ENCODE results near the gene ZDHHC7. TPM values are rescaled to one million over a fixed set of nuclear protein-coding genes. Genes with fewer than 3 reads are reported as not detected.

Gene ZDHHC7
- total RNA-seq, 1 donor from 2014 or later: 43.6 TPM

DNA sequence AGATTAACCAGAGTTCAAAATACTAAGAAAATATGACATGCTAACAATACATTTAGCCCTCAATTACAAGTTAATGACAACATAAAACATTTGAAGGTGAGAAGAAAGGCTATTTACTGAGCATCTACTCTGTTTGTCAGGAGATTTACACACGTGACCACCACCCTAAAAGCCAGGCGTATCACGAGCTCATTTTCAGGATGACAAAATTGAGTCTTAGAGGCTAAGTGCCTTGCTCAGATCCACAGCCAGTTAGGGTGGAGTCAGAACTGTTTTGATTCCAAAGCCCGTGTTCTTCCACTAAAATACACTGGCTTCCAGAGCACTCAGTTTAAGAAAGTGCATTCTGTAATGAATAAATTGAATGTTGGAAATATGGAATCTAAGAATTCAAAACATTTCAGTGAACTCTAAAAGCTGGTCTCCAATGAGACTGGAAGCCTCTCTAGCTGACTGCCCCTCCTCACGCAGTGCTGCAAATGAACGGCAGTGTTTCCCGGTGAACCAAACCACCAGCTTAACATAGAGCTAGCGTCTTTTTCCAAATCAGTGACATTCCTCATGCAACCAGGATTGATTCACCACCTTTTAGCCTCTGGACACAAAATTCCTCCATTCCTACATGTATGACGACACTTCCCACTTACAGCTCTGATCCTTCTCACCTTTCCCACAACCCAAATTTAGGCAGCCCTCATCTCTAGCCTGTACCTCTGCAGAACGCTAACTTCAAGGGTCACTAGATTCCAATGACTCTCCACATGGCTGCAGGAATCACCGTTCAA is 5.9 kb downstream of the ZDHHC7 start:
- DNase-seq: no peak
- TF ChIP-seq, protein P1, sequence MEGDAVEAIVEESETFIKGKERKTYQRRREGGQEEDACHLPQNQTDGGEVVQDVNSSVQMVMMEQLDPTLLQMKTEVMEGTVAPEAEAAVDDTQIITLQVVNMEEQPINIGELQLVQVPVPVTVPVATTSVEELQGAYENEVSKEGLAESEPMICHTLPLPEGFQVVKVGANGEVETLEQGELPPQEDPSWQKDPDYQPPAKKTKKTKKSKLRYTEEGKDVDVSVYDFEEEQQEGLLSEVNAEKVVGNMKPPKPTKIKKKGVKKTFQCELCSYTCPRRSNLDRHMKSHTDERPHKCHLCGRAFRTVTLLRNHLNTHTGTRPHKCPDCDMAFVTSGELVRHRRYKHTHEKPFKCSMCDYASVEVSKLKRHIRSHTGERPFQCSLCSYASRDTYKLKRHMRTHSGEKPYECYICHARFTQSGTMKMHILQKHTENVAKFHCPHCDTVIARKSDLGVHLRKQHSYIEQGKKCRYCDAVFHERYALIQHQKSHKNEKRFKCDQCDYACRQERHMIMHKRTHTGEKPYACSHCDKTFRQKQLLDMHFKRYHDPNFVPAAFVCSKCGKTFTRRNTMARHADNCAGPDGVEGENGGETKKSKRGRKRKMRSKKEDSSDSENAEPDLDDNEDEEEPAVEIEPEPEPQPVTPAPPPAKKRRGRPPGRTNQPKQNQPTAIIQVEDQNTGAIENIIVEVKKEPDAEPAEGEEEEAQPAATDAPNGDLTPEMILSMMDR (IDR thresholded peaks at IDR 0.05; ENCODE audit: partially characterized antibody, unreplicated experiment): no peak
- H3K9me3 Mint-ChIP-seq (ENCODE audit: unreplicated experiment): peaks cover 4% of the 10 kb centered on the region
- H3K27ac Mint-ChIP-seq (ENCODE audit: unreplicated experiment): no peak overlapping the region
- no peaks in the 10 kb centered on the region for H3K36me3 Mint-ChIP-seq (ENCODE audit: unreplicated experiment)
- H3K27me3 Mint-ChIP-seq (ENCODE audit: unreplicated experiment): peaks cover 3% of the 10 kb centered on the region
- peaks cover 35% of the 10 kb centered on the region for H3K4me1 Mint-ChIP-seq (ENCODE audit: low read depth, unreplicated experiment)
- H3K4me3 Mint-ChIP-seq (ENCODE audit: unreplicated experiment): no peak overlapping the region

DNA sequence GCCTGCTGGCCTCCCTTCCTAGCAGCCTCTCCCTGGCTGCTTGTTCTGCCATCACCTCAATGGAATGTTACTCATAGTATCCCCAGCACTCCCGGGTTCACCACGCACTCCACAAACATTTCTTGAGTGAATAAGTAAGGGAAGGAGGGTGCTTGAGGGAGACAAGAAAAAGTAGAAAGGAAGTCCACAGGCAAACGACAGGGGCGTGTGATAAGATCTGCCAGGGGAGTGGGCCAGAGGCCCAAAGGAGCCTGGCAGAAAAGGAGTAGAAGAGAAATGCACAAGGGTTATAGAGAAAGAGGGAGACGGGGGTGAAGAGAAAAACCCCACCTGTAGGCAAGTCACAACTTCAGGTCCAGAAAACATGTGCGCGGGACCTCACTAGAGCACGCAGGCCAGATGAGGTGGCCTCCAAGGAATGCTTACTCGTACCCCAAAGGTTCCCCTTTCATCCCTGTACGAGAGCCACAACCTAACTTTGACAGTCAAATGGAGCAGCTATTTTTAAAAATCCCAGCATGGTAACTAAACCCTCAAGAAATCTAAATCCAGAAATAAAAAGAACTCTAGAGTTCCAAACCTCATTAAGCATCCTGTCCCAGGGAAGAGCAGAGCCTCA is 6.6 kb downstream of the ZDHHC7 start:
- DNase-seq: no peak
- Mint-ChIP-seq H3K27me3 (ENCODE audit: unreplicated experiment) (peaks cover 3% of the 10 kb centered on the region), H3K27ac (ENCODE audit: unreplicated experiment) (no peak overlapping the region), H3K9me3 (ENCODE audit: unreplicated experiment) (no peaks in the 10 kb centered on the region), H3K4me3 (ENCODE audit: unreplicated experiment) (peak overlapping the region; percentile 27), H3K36me3 (ENCODE audit: unreplicated experiment) (no peaks in the 10 kb centered on the region), H3K4me1 (ENCODE audit: low read depth, unreplicated experiment) (peaks cover 31% of the 10 kb centered on the region)
- TF ChIP-seq, protein P1 (IDR thresholded peaks at IDR 0.05; ENCODE audit: partially characterized antibody, unreplicated experiment): no peak

DNA sequence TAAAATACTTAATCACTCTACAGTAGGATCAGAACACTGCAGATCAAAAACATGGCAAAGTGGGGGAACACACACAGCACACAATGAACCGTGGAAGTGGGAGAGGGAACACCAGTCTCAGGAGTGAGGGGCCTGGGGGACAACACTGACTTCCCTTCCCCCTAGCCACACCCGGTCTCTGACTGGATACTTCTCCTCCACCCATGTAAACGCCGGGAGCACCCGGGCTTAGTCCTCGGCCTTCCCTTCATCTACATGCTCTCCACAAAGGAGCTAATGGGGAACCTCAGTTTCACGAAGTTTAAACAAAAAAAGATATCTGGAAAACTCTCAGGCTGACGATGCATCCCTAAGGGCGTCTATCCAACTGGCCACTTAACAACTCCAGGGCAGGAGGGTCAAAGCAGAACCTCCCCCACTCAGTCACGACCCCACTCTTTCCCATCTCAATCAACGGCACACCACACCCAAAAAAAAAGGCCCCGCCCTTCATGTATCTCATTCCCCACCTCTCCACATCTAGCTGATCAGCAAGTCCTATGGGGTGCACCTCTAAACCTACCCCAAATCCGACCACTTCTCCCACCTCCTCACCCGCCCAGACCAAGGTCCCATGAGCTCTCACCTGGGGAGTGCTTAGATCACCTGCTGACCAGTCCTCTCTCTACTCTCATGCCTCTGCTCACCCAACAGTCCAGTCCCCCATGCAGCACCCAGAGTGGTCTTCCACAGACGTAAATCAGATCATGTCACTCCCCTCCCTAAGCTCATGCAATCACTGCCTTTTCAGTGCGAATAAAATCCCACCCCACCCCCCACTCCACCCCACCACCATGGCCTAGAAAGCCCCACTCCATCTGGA is 7.4 kb downstream of the ZDHHC7 start:
- H3K4me3 Mint-ChIP-seq (ENCODE audit: unreplicated experiment): no peak overlapping the region
- peaks cover 3% of the 10 kb centered on the region for H3K27me3 Mint-ChIP-seq (ENCODE audit: unreplicated experiment)
- no peak for DNase-seq
- TF ChIP-seq, protein P1 (IDR thresholded peaks at IDR 0.05; ENCODE audit: partially characterized antibody, unreplicated experiment): no peak
- peaks cover 31% of the 10 kb centered on the region for H3K4me1 Mint-ChIP-seq (ENCODE audit: low read depth, unreplicated experiment)
- no peaks in the 10 kb centered on the region for H3K9me3 Mint-ChIP-seq (ENCODE audit: unreplicated experiment)
- H3K27ac Mint-ChIP-seq (ENCODE audit: unreplicated experiment): peak overlapping the region; percentile 15
- no peaks in the 10 kb centered on the region for H3K36me3 Mint-ChIP-seq (ENCODE audit: unreplicated experiment)

DNA sequence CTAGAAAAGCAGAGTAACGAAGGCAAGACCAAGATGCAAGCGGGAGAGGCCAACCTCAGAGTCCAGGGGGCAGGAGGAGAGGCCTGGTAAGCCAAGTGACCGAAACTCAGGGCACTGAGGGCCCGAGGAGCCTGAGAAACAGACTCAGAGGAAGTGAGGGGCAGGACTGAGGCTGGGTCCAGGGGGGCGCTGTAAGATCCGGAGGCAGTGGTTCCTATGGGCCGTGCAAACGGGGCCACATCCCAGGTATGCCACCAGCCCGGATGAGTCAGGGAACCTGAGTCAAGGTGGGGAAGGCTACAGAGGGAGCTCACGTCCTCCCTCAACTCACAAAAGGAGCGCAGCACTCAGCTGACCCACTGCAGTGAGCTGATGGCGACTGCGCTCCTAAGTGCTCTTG is 8.3 kb downstream of the ZDHHC7 start:
- no peaks in the 10 kb centered on the region for H3K9me3 Mint-ChIP-seq (ENCODE audit: unreplicated experiment)
- peaks cover 5% of the 10 kb centered on the region for H3K27me3 Mint-ChIP-seq (ENCODE audit: unreplicated experiment)
- TF ChIP-seq, protein P1 (IDR thresholded peaks at IDR 0.05; ENCODE audit: partially characterized antibody, unreplicated experiment): no peak
- H3K4me3 Mint-ChIP-seq (ENCODE audit: unreplicated experiment): peak overlapping the region; percentile 26
- DNase-seq: no peak
- no peak overlapping the region for H3K27ac Mint-ChIP-seq (ENCODE audit: unreplicated experiment)
- peaks cover 31% of the 10 kb centered on the region for H3K4me1 Mint-ChIP-seq (ENCODE audit: low read depth, unreplicated experiment)
- H3K36me3 Mint-ChIP-seq (ENCODE audit: unreplicated experiment): no peaks in the 10 kb centered on the region

All from glutamatergic neuron (in vitro differentiated cells).